ENCODE measurements around the gene CHN2. TPM values are rescaled to one million over a fixed set of nuclear protein-coding genes. Genes with fewer than 3 reads are reported as not detected.

Gene CHN2
- total RNA-seq, 4 donors from 2014 or later: 7.6 to 15.3 (median 10.0) TPM

DNA sequence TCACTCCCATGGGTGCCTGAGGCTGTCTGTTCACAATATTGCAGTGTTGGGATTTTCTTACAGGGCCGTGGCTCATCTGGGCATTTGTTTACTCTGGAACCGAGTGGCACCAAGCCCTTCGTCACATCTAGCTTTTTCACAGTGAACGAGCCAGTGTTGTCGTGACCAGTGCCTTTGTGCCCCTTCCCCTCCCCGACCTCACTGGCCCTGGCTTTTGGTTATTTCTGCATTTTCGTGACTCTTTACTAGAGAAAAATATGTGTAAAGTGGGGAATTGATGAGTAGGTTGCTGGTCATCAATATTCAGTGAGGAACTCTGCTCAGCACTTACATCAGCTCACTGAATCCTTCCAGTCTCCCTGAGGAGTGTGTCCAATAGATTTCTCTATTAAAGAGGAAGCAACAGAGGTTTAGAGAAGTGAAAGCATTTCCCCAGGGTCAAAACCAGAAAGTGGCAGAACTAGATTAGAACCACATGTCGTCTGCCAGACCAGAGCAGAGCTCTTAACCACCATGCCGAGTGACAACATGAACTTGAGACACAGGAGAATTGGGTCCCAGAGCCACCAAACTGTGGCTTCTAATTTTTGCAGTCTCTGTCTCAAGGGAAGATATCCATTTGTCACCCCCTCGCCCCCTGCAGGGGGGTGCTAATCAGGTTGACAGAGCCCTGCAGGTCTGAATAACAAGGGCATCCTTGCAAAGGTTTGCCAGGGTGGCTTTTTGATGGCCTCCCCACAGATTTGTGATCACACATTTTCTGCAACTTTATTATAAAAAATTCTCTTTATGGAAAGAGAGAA lies 125.3 kb downstream of the CHN2 start:
- no peak for ATAC-seq
- Histone ChIP-seq H3K9me3 (no peaks in the 10 kb centered on the region), H3K27ac (no peak overlapping the region), H3K27me3 (no peaks in the 10 kb centered on the region), H3K4me1 (no peaks in the 10 kb centered on the region), H3K36me3 (no peaks in the 10 kb centered on the region), H3K4me3 (no peak overlapping the region)
- WGBS, 2 donors (ENCODE audit: low coverage in 1 of 2): 52 to 61% methylated on average over 6 of the region's 10 CpGs
- TF ChIP-seq, protein P1, sequence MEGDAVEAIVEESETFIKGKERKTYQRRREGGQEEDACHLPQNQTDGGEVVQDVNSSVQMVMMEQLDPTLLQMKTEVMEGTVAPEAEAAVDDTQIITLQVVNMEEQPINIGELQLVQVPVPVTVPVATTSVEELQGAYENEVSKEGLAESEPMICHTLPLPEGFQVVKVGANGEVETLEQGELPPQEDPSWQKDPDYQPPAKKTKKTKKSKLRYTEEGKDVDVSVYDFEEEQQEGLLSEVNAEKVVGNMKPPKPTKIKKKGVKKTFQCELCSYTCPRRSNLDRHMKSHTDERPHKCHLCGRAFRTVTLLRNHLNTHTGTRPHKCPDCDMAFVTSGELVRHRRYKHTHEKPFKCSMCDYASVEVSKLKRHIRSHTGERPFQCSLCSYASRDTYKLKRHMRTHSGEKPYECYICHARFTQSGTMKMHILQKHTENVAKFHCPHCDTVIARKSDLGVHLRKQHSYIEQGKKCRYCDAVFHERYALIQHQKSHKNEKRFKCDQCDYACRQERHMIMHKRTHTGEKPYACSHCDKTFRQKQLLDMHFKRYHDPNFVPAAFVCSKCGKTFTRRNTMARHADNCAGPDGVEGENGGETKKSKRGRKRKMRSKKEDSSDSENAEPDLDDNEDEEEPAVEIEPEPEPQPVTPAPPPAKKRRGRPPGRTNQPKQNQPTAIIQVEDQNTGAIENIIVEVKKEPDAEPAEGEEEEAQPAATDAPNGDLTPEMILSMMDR (IDR thresholded peaks at IDR 0.05): no peak
- TF ChIP-seq EP300 (IDR thresholded peaks at IDR 0.05) (no peak), POLR2AphosphoS5 (IDR thresholded peaks at IDR 0.05) (no peak), POLR2A (IDR thresholded peaks at IDR 0.05) (no peak)

DNA sequence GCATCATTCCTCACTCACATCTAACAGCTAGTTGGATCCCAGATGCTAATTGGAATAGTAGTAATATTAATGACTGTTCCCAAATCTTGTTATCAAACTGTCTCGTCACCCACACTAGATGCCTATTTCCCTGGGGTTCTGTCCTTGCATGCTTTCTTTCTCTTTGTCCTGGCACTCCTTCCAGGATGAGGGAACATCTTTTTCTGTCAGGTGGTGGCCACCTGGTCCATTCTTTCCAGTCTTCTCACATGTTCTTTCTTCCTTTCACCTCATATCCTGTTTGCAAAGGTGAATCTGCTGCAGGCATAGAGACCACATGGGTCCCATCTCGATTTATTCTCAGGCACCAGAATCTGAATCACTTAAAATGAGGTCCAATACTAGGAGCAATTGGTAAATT lies 126.0 kb downstream of the CHN2 start:
- no peak for ATAC-seq
- Histone ChIP-seq H3K9me3 (no peaks in the 10 kb centered on the region), H3K27me3 (no peaks in the 10 kb centered on the region), H3K36me3 (no peaks in the 10 kb centered on the region), H3K4me3 (no peak overlapping the region), H3K4me1 (no peaks in the 10 kb centered on the region), H3K27ac (no peak overlapping the region)
- TF ChIP-seq POLR2AphosphoS5 (IDR thresholded peaks at IDR 0.05) (no peak), POLR2A (IDR thresholded peaks at IDR 0.05) (no peak), EP300 (IDR thresholded peaks at IDR 0.05) (no peak)
- TF ChIP-seq, protein P1 (IDR thresholded peaks at IDR 0.05): no peak
- WGBS, 2 donors (ENCODE audit: low coverage in 1 of 2): 75 to 100% methylated on average over 1 to 2 of the region's 2 CpGs

DNA sequence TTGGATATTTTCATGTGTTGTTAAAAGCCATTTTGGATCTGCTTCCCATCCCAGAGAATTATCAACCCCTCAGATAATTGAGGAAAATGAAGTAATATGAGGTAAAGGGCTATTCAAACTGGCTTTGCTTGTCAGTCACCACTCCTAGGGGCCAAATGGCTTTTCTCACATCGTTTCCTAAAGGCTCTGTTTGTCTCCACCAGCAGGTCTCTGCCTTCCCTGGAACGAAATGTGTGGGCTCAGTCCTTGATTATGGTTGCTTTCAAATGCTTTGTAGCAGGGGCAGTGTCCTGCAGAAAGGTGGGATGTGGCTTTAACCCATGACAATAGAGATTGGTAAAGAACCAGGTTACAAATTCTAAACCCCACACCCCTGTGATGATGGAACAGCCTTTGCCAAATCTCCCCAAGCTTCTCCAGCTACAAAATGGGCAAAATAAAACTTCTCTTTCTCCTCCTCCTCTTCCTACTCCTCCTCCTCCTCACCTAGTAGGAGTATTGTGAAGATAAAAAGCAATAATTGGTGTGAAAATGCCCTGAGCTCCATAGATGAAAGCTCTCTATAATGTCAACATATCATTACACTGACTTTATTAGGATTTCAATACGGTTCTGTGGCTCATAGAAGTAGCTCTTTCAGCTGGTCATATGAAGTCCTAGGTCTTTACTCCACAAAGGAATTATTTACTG lies 127.6 kb downstream of the CHN2 start:
- Histone ChIP-seq H3K27me3 (no peaks in the 10 kb centered on the region), H3K4me1 (no peaks in the 10 kb centered on the region), H3K36me3 (no peaks in the 10 kb centered on the region), H3K9me3 (no peaks in the 10 kb centered on the region), H3K27ac (no peak overlapping the region), H3K4me3 (no peak overlapping the region)
- no peak for ATAC-seq
- TF ChIP-seq, protein P1 (IDR thresholded peaks at IDR 0.05): no peak
- no peak for TF ChIP-seq POLR2A (IDR thresholded peaks at IDR 0.05)
- no peak for TF ChIP-seq EP300 (IDR thresholded peaks at IDR 0.05)
- TF ChIP-seq POLR2AphosphoS5 (IDR thresholded peaks at IDR 0.05): no peak
- 78 to 100% methylated on average over 1 to 2 of the region's 3 CpGs for WGBS, 2 donors (ENCODE audit: low coverage in 1 of 2)

DNA sequence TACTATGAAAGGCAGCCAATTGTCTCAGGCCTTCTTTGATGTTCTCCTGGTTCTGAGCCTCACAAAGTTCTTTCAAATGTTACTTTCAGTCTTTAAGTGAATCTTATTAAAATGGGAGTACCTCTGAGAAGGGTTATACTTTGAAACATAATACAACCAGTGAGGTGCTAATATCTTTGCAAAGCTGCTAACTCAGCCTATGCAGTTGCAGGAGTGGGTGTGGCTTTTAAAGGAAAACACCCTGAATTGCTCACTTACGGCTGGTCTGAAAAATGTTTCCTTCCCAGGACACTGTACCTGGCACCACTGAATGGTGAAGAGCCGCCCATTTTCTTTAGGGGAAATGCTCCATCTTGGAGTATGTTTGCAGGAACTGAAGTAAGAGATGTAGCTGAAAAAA lies 130.9 kb downstream of the CHN2 start:
- H3K9me3 ChIP-seq: no peaks in the 10 kb centered on the region
- WGBS, 2 donors (ENCODE audit: low coverage in 1 of 2): 89 to 100% methylated on average over 1 to 2 of the region's 2 CpGs
- no peaks in the 10 kb centered on the region for H3K27me3 ChIP-seq

More for the DNA sequence above, 130.9 kb downstream of the CHN2 start:
- no peak overlapping the region for H3K4me3 ChIP-seq
- no peaks in the 10 kb centered on the region for H3K36me3 ChIP-seq
- no peak for ATAC-seq
- peaks cover 0 to 19% (median 0%) of the 10 kb centered on the region in 3 donors for H3K4me1 ChIP-seq
- no peak overlapping the region for H3K27ac ChIP-seq
- TF ChIP-seq POLR2A (IDR thresholded peaks at IDR 0.05) (no peak), EP300 (IDR thresholded peaks at IDR 0.05) (no peak), POLR2AphosphoS5 (IDR thresholded peaks at IDR 0.05) (no peak)
- TF ChIP-seq, protein P1 (IDR thresholded peaks at IDR 0.05): no peak
